ENCODE results near the gene LRP1.

- no peak for TF ChIP-seq BHLHE40 (IDR thresholded peaks at IDR 0.05; ENCODE audit: borderline replicate concordance)
- no peak for TF ChIP-seq SUZ12 (IDR thresholded peaks at IDR 0.05)
Observed at GRCh38 chr12:57214398-57214781, 86.1 kb downstream of the LRP1 start.

All from HEK293T (cell line).